Effector CD8-positive, alpha-beta T cell (primary cell): Measurements from ENCODE around the gene IYD.

ENCODE experiments used
- DNase-seq: peaks from one replicate; lab custom pipeline; 2025; lab: John Stamatoyannopoulos, UW

The IYD gene

GRCh38 chr6:150395388-150396009 lies 26.7 kb downstream of the IYD start:
- no peak for DNase-seq

GRCh38 chr6:150403458-150404246 lies 34.8 kb downstream of the IYD start:
- no peak for DNase-seq

DNA sequence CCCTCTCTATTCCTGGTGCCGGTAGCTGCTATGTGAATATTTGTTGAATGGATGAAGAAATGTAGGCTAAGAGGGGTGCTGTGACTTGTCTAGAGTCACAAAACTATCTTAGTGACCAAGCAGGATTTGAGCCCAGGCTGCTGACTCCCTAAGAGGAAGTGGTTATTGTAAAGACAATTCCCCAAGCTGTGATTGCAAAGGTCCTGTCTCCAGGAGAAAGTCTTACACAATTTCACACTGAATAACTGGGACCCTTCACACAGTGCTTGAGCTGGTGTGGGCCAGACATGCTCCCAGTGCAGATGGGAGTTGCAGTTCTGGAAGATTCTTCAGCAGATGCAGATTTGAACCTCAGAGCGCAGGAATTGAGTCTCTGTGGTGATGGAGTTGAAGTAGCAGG lies 38.1 kb downstream of the IYD start:
- DNase-seq: no peak

DNA sequence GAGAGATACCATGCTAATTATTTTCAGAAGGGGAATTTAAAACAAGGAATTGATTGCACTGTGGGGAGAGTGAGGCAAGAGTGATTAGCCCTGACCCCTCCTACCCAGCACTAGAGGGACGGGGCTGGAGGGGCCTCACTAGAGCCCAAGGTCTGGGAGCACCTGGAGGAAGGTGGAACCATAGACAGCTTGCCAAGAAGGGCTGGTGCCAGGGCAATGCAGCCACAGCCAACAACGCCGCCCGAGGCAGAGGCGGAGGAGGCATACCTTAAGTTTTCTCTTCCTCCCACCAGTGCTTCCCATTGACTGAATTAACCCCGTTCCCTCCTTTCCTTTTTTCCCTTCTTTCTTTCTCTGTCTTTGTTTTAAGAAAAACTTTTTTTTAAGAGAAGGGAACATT lies 40.0 kb downstream of the IYD start:
- DNase-seq: no peak

DNA sequence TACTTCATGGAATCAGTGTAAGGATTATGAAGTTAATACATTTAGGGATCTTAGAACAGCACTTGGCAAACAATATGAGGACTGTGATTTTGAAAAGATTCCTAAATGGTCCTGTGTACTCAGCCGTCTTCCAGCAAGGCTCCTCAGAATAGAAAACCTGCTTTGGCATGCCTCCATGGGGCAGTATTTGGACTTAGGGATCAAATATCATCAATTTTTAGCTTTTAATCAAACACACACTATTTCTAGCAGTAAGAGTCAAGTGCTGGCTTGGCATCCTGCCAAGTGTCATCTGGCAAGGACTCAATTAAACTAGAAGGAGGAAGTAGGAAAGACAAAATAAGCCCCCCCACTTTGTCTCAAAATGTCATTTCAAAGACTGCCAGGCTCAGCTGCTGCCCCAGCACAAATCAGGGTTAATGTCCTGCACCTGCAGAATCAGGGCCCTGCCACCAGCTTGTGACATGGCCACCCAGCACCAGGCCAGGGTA lies 40.8 kb downstream of the IYD start:
- DNase-seq: no peak

DNA sequence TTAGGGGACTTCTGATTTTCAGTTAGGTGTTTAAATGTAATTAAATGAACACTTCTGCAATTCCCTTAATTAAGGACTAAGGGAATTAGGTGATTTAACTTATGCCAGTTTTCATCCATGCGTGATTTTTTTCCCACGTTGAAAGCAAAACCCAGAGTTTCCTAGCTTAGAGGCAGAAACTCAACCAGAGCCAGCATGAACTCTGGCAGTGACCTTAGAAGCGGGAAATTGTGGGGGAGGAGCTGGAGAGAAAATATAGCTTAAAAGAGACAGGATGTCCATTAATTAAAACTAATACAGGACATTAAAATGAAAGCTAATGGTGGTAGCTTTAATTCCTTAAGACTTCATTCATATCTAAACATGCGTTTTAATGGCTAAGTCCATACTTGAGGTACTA lies 41.6 kb downstream of the IYD start:
- DNase-seq: no peak

- DNase-seq: no peak
Measured at GRCh38 chr6:150410906-150411305, 42.1 kb downstream of the IYD start.

- DNase-seq: no peak
Measured at GRCh38 chr6:150412221-150412620, 43.4 kb downstream of the IYD start.

DNA sequence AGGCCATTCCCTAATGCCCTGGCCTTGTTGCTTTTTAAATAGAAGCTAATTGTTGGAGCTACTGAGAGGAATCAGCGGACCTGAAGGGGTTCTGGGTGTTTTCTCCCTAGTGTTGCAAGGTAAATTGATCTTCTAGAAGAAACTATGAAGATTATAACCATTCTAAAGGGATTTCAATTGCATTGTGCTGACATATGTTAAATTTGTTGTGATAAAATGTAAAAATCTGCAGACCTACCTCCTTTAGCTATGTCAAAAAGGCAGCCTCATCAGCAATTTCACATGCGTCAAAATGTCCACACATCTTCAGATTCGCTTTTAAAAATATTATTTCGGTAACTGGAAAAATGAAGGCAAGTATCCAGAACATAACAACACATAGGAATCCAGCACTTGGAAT lies 44.4 kb downstream of the IYD start:
- no peak for DNase-seq

- DNase-seq: no peak
Measured at GRCh38 chr6:150413781-150414281, 45.0 kb downstream of the IYD start.

- no peak for DNase-seq
Measured at GRCh38 chr6:150416128-150416527, 47.3 kb downstream of the IYD start.

DNA sequence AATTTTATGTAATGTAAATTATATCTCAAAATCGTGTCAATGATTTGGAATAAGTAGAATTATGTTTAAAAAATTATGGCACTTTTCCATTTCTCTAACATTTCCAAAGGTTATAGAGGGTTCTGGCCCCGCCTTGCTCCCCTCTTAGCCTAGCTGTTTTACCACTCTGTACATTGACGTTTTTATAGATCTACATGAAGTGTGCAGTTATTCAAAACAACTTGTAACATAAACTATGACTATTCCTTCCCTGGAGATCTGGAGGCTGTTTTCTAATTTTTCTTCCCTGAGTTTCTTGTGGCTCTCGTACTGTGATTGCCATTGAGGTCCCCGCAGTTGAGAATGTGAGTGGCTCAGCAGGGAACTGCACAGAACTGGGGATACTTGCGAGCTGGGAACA lies 48.4 kb downstream of the IYD start:
- DNase-seq: no peak

DNA sequence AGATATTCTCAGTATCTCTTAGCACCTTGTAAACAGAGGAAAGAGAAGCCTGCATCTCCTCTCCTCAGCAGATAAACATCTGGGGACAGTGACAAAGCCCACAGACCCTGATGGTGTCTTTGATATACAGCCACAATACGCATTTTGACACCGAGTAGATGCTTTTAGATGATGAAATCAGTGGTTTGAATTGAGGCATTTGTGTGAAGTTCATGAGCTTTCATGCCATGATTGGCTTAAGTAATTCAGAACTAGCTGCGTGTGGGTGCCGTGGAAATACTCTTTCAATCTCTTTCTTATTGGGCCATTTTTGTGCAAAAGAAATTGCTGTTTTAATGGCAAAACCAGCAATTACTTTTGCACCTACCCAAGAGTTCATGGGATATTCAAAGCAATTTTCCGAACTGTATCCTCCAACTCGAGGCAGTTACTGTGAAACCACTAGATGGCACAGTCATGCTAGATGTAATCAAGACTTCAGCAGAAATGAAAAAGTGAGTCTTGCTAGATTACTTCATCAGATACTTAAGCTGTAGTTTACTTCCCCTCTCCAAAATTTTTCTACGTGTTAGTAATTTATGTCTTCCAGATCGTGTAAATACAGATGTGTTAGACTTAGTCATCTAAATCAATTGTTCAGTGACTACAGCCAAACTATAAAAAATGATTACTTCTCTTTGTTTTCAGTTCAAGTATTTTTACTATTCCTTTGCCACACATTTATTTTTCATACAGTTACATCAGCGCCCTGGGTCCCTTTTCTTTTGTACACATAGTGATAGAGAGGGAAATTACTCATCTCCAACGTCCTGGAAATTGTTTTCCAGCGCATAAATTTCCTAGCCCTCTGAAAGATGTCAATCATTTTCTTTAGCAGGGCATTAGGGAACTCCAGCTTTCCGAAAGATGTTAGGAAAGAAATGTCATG lies 49.4 kb downstream of the IYD start:
- DNase-seq: no peak

GRCh38 chr6:150418827-150419594 lies 50.2 kb downstream of the IYD start:
- DNase-seq: peak; percentile 21

- no peak for DNase-seq
Measured at GRCh38 chr6:150420428-150420827, 51.6 kb downstream of the IYD start.

DNA sequence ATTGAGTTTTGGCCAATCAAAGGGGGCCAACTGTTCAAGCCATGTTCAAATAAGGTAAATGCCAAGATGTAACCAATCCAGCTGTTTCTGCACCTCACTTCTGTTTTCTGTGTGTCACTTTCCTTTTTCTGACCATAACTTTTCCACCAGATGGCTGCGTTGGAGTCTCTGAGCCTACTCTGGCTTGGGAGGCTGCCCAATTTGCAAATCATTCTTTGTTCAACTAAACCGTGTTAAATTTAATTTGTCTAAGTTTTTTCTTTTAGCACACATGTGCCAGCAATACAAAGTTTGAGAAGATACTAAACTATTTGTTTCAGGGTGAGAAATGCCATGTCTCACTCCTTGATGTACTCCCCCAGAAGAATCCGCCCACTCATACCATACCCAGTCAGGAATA lies 52.1 kb downstream of the IYD start:
- no peak for DNase-seq

DNA sequence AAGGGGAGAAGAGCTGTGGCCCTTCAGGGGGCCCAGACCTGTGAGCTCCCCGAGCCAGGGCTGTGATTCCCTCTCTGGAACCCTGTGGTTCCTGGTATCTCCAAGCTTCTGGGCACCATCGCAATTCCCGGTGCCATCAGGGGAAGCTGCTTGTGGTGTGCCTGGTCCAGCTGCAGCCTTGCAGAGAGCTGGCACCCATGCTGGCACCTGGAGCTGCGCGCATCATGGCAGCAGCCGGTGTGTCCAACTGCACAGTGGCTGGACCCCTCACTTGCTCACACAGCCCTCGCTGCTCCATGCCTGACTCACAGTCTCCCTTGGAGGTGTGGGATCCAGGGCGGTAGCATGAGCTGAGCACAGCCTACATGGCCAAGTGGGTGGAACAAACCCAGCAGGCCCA lies 56.7 kb downstream of the IYD start:
- DNase-seq: no peak

- no peak for DNase-seq
Measured at GRCh38 chr6:150426198-150426597, 57.4 kb downstream of the IYD start.

- DNase-seq: no peak
Measured at GRCh38 chr6:150427037-150427602, 58.3 kb downstream of the IYD start.

DNA sequence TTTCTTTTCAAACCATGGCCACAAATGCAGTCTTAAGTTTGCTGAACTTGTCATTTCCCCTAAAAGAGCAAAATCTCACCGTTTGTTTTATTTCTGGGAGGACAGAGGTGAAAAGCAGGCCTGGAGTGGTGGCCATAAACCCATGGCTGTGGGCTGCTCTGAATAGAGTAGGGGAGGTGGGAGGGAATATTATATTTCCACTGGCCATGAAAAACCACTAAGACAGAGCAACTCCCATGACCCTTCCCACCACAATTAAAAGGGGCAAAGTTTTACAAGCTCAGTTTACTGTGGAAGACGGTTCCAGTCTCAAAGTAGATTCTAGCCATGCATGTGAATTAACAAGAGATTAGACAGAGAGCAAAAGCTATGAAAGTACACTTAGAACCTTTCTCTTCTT lies 59.0 kb downstream of the IYD start:
- DNase-seq: no peak

GRCh38 chr6:150430815-150431214 lies 62.0 kb downstream of the IYD start:
- no peak for DNase-seq
